HUES48 (cell line): ENCODE measurements around the gene PPFIBP2.

Experiments
- H3K27ac ChIP-seq: one replicate; pipeline ENCODE4 v1.7.0; 2013; ENCODE audit warnings: low read depth, low read length, inconsistent platforms
- H3K27me3 ChIP-seq: 2 replicates; pipeline ENCODE4 v1.6.1; 2013; ENCODE audit warnings: mild to moderate bottlenecking, low read length; ENCODE audit not compliant: control insufficient read depth, insufficient read depth
- H3K36me3 ChIP-seq: 2 replicates; pipeline ENCODE4 v1.6.1; 2013; ENCODE audit warnings: low read length; ENCODE audit not compliant: control insufficient read depth, insufficient read depth
- H3K4me1 ChIP-seq: 2 replicates; pipeline ENCODE4 v1.6.1; 2013; ENCODE audit warnings: mild to moderate bottlenecking, low read length; ENCODE audit not compliant: control insufficient read depth, insufficient read depth
- H3K4me3 ChIP-seq: 2 replicates; pipeline ENCODE4 v1.5.1; 2013; ENCODE audit warnings: mild to moderate bottlenecking, low read depth, low read length
- H3K9ac ChIP-seq: 2 replicates; pipeline ENCODE4 v1.6.1; 2013; ENCODE audit warnings: mild to moderate bottlenecking, low read depth, low read length, moderate library complexity
- H3K9me3 ChIP-seq: 2 replicates; pipeline ENCODE4 v1.6.1; 2013; ENCODE audit warnings: low read length; ENCODE audit not compliant: control insufficient read depth, insufficient read depth

The PPFIBP2 gene

GRCh38 chr11:7604331-7604955, 90.6 kb downstream of the PPFIBP2 start:
- peak overlapping the region; percentile 70 for H3K27ac ChIP-seq
- H3K9me3 ChIP-seq = no peaks in the 10 kb centered on the region
- H3K4me1 ChIP-seq = no peaks in the 10 kb centered on the region
- no peaks in the 10 kb centered on the region for H3K36me3 ChIP-seq
- H3K9ac ChIP-seq = no peak overlapping the region
- H3K4me3 ChIP-seq = no peak overlapping the region
- H3K27me3 ChIP-seq = no peaks in the 10 kb centered on the region

- Histone ChIP-seq H3K9me3 (no peaks in the 10 kb centered on the region), H3K27ac (peak overlapping the region; percentile 70), H3K9ac (no peak overlapping the region), H3K27me3 (no peaks in the 10 kb centered on the region), H3K4me3 (no peak overlapping the region), H3K4me1 (no peaks in the 10 kb centered on the region), H3K36me3 (no peaks in the 10 kb centered on the region)
These were observed 91.6 kb downstream of the PPFIBP2 start for GRCh38 chr11:7605186-7605943.

- no peak overlapping the region for H3K4me3 ChIP-seq
- no peaks in the 10 kb centered on the region for H3K4me1 ChIP-seq
- H3K36me3 ChIP-seq = 0 out of 2 replicates have a peak, but pooled peaks cover 3% of the 10 kb centered on the region
- H3K27ac ChIP-seq = peak overlapping the region; percentile 50
- no peaks in the 10 kb centered on the region for H3K9me3 ChIP-seq
- H3K9ac ChIP-seq = no peak overlapping the region
- H3K27me3 ChIP-seq = no peaks in the 10 kb centered on the region
These were observed 92.7 kb downstream of the PPFIBP2 start for GRCh38 chr11:7606496-7606895.

- Histone ChIP-seq H3K27me3 (no peaks in the 10 kb centered on the region), H3K4me1 (peaks cover 18% of the 10 kb centered on the region), H3K9ac (no peak overlapping the region), H3K4me3 (no peak overlapping the region), H3K36me3 (0 out of 2 replicates have a peak, but pooled peaks cover 3% of the 10 kb centered on the region), H3K9me3 (no peaks in the 10 kb centered on the region), H3K27ac (no peak overlapping the region)
These were observed 95.2 kb downstream of the PPFIBP2 start for GRCh38 chr11:7609015-7609414.

- Histone ChIP-seq H3K4me3 (no peak overlapping the region), H3K27me3 (no peaks in the 10 kb centered on the region), H3K9me3 (no peaks in the 10 kb centered on the region), H3K36me3 (0 out of 2 replicates have a peak, but pooled peaks cover 3% of the 10 kb centered on the region), H3K9ac (no peak overlapping the region), H3K27ac (no peak overlapping the region), H3K4me1 (peaks cover 18% of the 10 kb centered on the region)
These were observed 95.7 kb downstream of the PPFIBP2 start for GRCh38 chr11:7609521-7609920.

- Histone ChIP-seq H3K9ac (no peak overlapping the region), H3K36me3 (0 out of 2 replicates have a peak, but pooled peaks cover 3% of the 10 kb centered on the region), H3K27ac (no peak overlapping the region), H3K4me3 (no peak overlapping the region), H3K9me3 (no peaks in the 10 kb centered on the region), H3K4me1 (peaks cover 18% of the 10 kb centered on the region), H3K27me3 (no peaks in the 10 kb centered on the region)
These were observed 96.6 kb downstream of the PPFIBP2 start for GRCh38 chr11:7610393-7610792.

GRCh38 chr11:7611411-7611810, 97.6 kb downstream of the PPFIBP2 start:
- no peak overlapping the region for H3K9ac ChIP-seq
- H3K27ac ChIP-seq = no peak overlapping the region
- H3K4me3 ChIP-seq = no peak overlapping the region
- H3K36me3 ChIP-seq = 0 out of 2 replicates have a peak, but pooled peaks cover 3% of the 10 kb centered on the region
- H3K9me3 ChIP-seq = no peaks in the 10 kb centered on the region
- no peaks in the 10 kb centered on the region for H3K27me3 ChIP-seq
- peaks cover 18% of the 10 kb centered on the region for H3K4me1 ChIP-seq

GRCh38 chr11:7612056-7612660, 98.4 kb downstream of the PPFIBP2 start:
- Histone ChIP-seq H3K9me3 (no peaks in the 10 kb centered on the region), H3K27ac (peak overlapping the region; percentile 58), H3K4me1 (peaks cover 18% of the 10 kb centered on the region), H3K4me3 (no peak overlapping the region), H3K36me3 (0 out of 2 replicates have a peak, but pooled peaks cover 3% of the 10 kb centered on the region), H3K9ac (no peak overlapping the region), H3K27me3 (no peaks in the 10 kb centered on the region)

GRCh38 chr11:7612661-7613393, 99.0 kb downstream of the PPFIBP2 start:
- H3K36me3 ChIP-seq = 0 out of 2 replicates have a peak, but pooled peaks cover 3% of the 10 kb centered on the region
- H3K9ac ChIP-seq = no peak overlapping the region
- H3K27me3 ChIP-seq = no peaks in the 10 kb centered on the region
- H3K27ac ChIP-seq = peak overlapping the region; percentile 26
- H3K4me3 ChIP-seq = no peak overlapping the region
- no peaks in the 10 kb centered on the region for H3K9me3 ChIP-seq
- peaks cover 18% of the 10 kb centered on the region for H3K4me1 ChIP-seq

- no peak overlapping the region for H3K4me3 ChIP-seq
- H3K9ac ChIP-seq = no peak overlapping the region
- peaks cover 18% of the 10 kb centered on the region for H3K4me1 ChIP-seq
- peak overlapping the region; percentile 26 for H3K27ac ChIP-seq
- H3K36me3 ChIP-seq = 0 out of 2 replicates have a peak, but pooled peaks cover 3% of the 10 kb centered on the region
- H3K9me3 ChIP-seq = no peaks in the 10 kb centered on the region
- H3K27me3 ChIP-seq = no peaks in the 10 kb centered on the region
These were observed 99.6 kb downstream of the PPFIBP2 start for GRCh38 chr11:7613394-7613720.
